H1 (cell line): ENCODE data around the gene HSD11B1. TPM values are rescaled to one million over a fixed set of nuclear protein-coding genes. Genes with fewer than 3 reads are reported as not detected.

ENCODE experiments used
- CTCF ChIA-PET: fragments of 300-600 bp; sonication (Branson Sonifier 250); formaldehyde crosslinking; loops from one replicate; lab custom pipeline; 2021; ENCODE audit not compliant: partially characterized antibody; lab: Charles Lee
- POLR2A ChIA-PET: fragments of 300-600 bp; sonication (Branson Sonifier 250); formaldehyde crosslinking; loops from one replicate; lab custom pipeline; 2021; ENCODE audit warnings: inconsistent platforms; ENCODE audit not compliant: partially characterized antibody; lab: Charles Lee
- DNase-seq, 2 experiments: peaks; one replicate each; pipeline versions ENCODE4 v3.0.0 to v3.0.0-alpha.2; 2010 to 2022; ENCODE audit warnings: low spot score in 2 of 2, low read depth in 1 of 2, mixed read lengths in 1 of 2
- FAIRE-seq: peaks from 2 replicates; lab custom pipeline; 2011; peaks lifted over from hg19 to GRCh38; lab: Jason Lieb, UNC
- H2AFZ ChIP-seq: 2 replicates; pipeline ENCODE4 v1.8.1; 2012; ENCODE audit warnings: low read length, inconsistent platforms
- H2AK5ac ChIP-seq: 2 replicates; pipeline ENCODE4 v1.6.1; 2013; ENCODE audit warnings: low read depth, low read length
- H2BK120ac ChIP-seq: replicated peaks from 2 replicates; pipeline ENCODE3; 2013; ENCODE audit warnings: low read depth, low read length, inconsistent platforms
- H2BK12ac ChIP-seq: 2 replicates; pipeline ENCODE4 v1.6.1; 2013; ENCODE audit warnings: low read depth, low read length
- H2BK15ac ChIP-seq: 2 replicates; pipeline ENCODE4 v1.6.1; 2013; ENCODE audit warnings: low read length
- H2BK20ac ChIP-seq: 2 replicates; pipeline ENCODE4 v1.6.1; 2013; ENCODE audit warnings: low read length
- H2BK5ac ChIP-seq: 2 replicates; pipeline ENCODE4 v1.6.1; 2013; ENCODE audit warnings: low read depth, low read length
- H3K14ac ChIP-seq: 2 replicates; pipeline ENCODE4 v1.6.1; 2013; ENCODE audit warnings: inconsistent platforms; ENCODE audit not compliant: insufficient read length
- H3K18ac ChIP-seq: 2 replicates; pipeline ENCODE4 v1.6.1; 2013; ENCODE audit warnings: low read length; ENCODE audit errors: extremely low read depth
- H3K23ac ChIP-seq: 2 replicates; pipeline ENCODE4 v1.6.1; 2013; ENCODE audit warnings: inconsistent platforms; ENCODE audit not compliant: insufficient read length
- H3K23me2 ChIP-seq: 2 replicates; pipeline ENCODE4 v1.6.1; 2013; ENCODE audit warnings: low read depth, low read length
- H3K27ac ChIP-seq: 2 replicates; pipeline ENCODE4 v1.6.1; 2011; ENCODE audit warnings: low read depth, low read length, inconsistent platforms
- H3K27me3 ChIP-seq, 4 experiments: replicated peaks in 1 of 4; 1 replicate in 1 of 4; 2 replicates in 3 of 4; pipeline versions ENCODE4 v1.6.1 to v1.8.1; 2011 to 2013; ENCODE audit warnings: low read length in 3 of 4, mild to moderate bottlenecking in 3 of 4, inconsistent platforms in 2 of 4, mixed read lengths in 2 of 4, moderate library complexity in 1 of 4; ENCODE audit not compliant: control insufficient read depth in 3 of 4, insufficient read depth in 3 of 4; ENCODE audit errors: extremely low read depth in 1 of 4
- H3K36me3 ChIP-seq, 4 experiments: 2 replicates each; pipeline versions ENCODE4 v1.6.1 to v1.8.1; 2011 to 2013; ENCODE audit warnings: mild to moderate bottlenecking in 4 of 4, low read length in 3 of 4, moderate library complexity in 2 of 4, control low read depth in 1 of 4, inconsistent platforms in 1 of 4; ENCODE audit not compliant: insufficient read depth in 4 of 4, control insufficient read depth in 2 of 4
- H3K4ac ChIP-seq: replicated peaks from 2 replicates; pipeline ENCODE3; 2013; ENCODE audit warnings: low read length, low read depth, mixed read lengths, inconsistent platforms; ENCODE audit not compliant: insufficient read length
- H3K4me1 ChIP-seq, 4 experiments: replicated peaks in 1 of 4; 1 replicate in 1 of 4; 2 replicates in 3 of 4; pipeline versions ENCODE4 v1.6.1 to v1.8.1; 2011 to 2013; ENCODE audit warnings: low read length in 3 of 4, inconsistent platforms in 2 of 4, mixed read lengths in 1 of 4; ENCODE audit not compliant: insufficient read depth in 4 of 4, control insufficient read depth in 3 of 4
- H3K4me2 ChIP-seq, 2 experiments: 2 replicates each; pipeline versions ENCODE4 v1.6.1 to v1.8.1; 2011 to 2013; ENCODE audit warnings: low read depth in 2 of 2, low read length in 2 of 2, control low read depth in 1 of 2, inconsistent platforms in 1 of 2, mild to moderate bottlenecking in 1 of 2; ENCODE audit not compliant: insufficient read depth in 1 of 2
- H3K4me3 ChIP-seq, 4 experiments: fragments of 200-600, 300-600 bp in 1 of 4; sonication (generic), shearing (Covaris generic), sonication (Bioruptor Twin) in 1 of 4; 2 replicates each; pipeline versions ENCODE4 v1.5.1 to v1.8.1; 2011 to 2016; ENCODE audit warnings: low read length in 4 of 4, low read depth in 3 of 4, control low read depth in 2 of 4, inconsistent platforms in 2 of 4, mild to moderate bottlenecking in 2 of 4, mixed read lengths in 1 of 4, moderate library complexity in 1 of 4; ENCODE audit not compliant: insufficient read depth in 2 of 4; ENCODE audit errors: extremely low read depth in 1 of 4
- H3K56ac ChIP-seq: replicated peaks from 2 replicates; pipeline ENCODE3; 2013; ENCODE audit warnings: low read depth, mild to moderate bottlenecking, mixed read lengths, low read length, inconsistent platforms; ENCODE audit not compliant: insufficient read length
- H3K79me1 ChIP-seq: 2 replicates; pipeline ENCODE4 v1.6.1; 2013; ENCODE audit warnings: low read depth, low read length, control low read depth
- H3K79me2 ChIP-seq, 2 experiments: 2 replicates each; pipeline versions ENCODE4 v1.6.1 to v1.8.1; 2012 to 2013; ENCODE audit warnings: low read length in 2 of 2, mild to moderate bottlenecking in 2 of 2, inconsistent platforms in 1 of 2; ENCODE audit not compliant: insufficient read depth in 2 of 2, control insufficient read depth in 1 of 2
- H3K9ac ChIP-seq, 4 experiments: replicated peaks in 1 of 4; 1 replicate in 1 of 4; 2 replicates in 3 of 4; pipeline versions ENCODE4 v1.6.1 to v1.8.1; 2011 to 2013; ENCODE audit warnings: low read depth in 3 of 4, low read length in 3 of 4, control low read depth in 2 of 4, mild to moderate bottlenecking in 2 of 4, moderate library complexity in 2 of 4, inconsistent platforms in 1 of 4; ENCODE audit errors: extremely low read depth in 1 of 4
- H3K9me3 ChIP-seq, 2 experiments: 2 replicates each; pipeline versions ENCODE4 v1.6.1 to v1.8.1; 2012 to 2013; ENCODE audit warnings: mild to moderate bottlenecking in 2 of 2, moderate library complexity in 2 of 2, control low read depth in 1 of 2, inconsistent platforms in 1 of 2, low read depth in 1 of 2, low read length in 1 of 2, mixed read lengths in 1 of 2; ENCODE audit not compliant: insufficient read depth in 2 of 2
- H4K20me1 ChIP-seq, 2 experiments: replicated peaks in 1 of 2; 2 replicates each; pipeline versions ENCODE3 to v1.8.1; 2011 to 2013; ENCODE audit warnings: inconsistent platforms in 2 of 2, low read length in 2 of 2, mild to moderate bottlenecking in 1 of 2; ENCODE audit not compliant: insufficient read depth in 2 of 2, control insufficient read depth in 1 of 2
- H4K5ac ChIP-seq: 2 replicates; pipeline ENCODE4 v1.6.1; 2013; ENCODE audit warnings: low read length, low read depth, mixed read lengths, inconsistent platforms; ENCODE audit not compliant: insufficient read length
- H4K8ac ChIP-seq: 2 replicates; pipeline ENCODE4 v1.8.0; 2013; ENCODE audit warnings: mild to moderate bottlenecking, moderate library complexity, low read length, inconsistent platforms; ENCODE audit not compliant: insufficient read depth; ENCODE audit errors: extremely low read depth
- H4K91ac ChIP-seq: replicated peaks from 2 replicates; pipeline ENCODE3; 2013; ENCODE audit warnings: low read length, mixed read lengths, inconsistent platforms; ENCODE audit not compliant: insufficient read length
- ATF2 ChIP-seq: IDR thresholded peaks from 2 replicates; pipeline ENCODE4 v1.6.1; 2012; ENCODE audit warnings: low read length, inconsistent platforms
- BACH1 ChIP-seq: IDR thresholded peaks from 2 replicates; pipeline ENCODE4 v1.6.1; 2012; ENCODE audit warnings: low read length, improper control_type of control experiment
- BCL11A ChIP-seq, 2 experiments: IDR thresholded peaks; one replicate each; pipeline ENCODE4 v1.6.1; 2011; ENCODE audit warnings: low read depth in 2 of 2, low read length in 2 of 2, mild to moderate bottlenecking in 2 of 2
- CHD2 ChIP-seq: IDR thresholded peaks from 2 replicates; pipeline ENCODE4 v1.6.1; 2012; ENCODE audit warnings: low read length, improper control_type of control experiment
- CTBP2 ChIP-seq: IDR thresholded peaks from 2 replicates; pipeline ENCODE4 v1.7.0; 2011; ENCODE audit warnings: borderline replicate concordance, mild to moderate bottlenecking, moderate library complexity, mixed read lengths, low read length; ENCODE audit not compliant: insufficient read depth, insufficient read length
- FOSL1 ChIP-seq: IDR thresholded peaks from 2 replicates; pipeline ENCODE4 v1.6.1; 2011; ENCODE audit warnings: mild to moderate bottlenecking, low read depth, low read length, moderate library complexity; ENCODE audit not compliant: insufficient read depth
- HDAC2 ChIP-seq, 2 experiments: fragments of 300-600 bp in 1 of 2; sonication (generic) in 1 of 2; IDR thresholded peaks; 2 replicates each; pipeline ENCODE4 v1.6.1; 2011 to 2012; ENCODE audit warnings: low read depth in 2 of 2, low read length in 2 of 2, mild to moderate bottlenecking in 2 of 2, moderate library complexity in 2 of 2, borderline replicate concordance in 1 of 2, inconsistent platforms in 1 of 2
- HDAC6 ChIP-seq: IDR thresholded peaks from one replicate; pipeline ENCODE4 v1.7.1; 2012; ENCODE audit warnings: low read depth, mild to moderate bottlenecking, inconsistent platforms, low read length, moderate library complexity
- JUN ChIP-seq: IDR thresholded peaks from 2 replicates; pipeline ENCODE4 v1.6.1; 2011; ENCODE audit warnings: low read depth, mild to moderate bottlenecking, improper control_type of control experiment, low read length
- SP2 ChIP-seq: IDR thresholded peaks from 2 replicates; pipeline ENCODE4 v1.6.1; 2012; ENCODE audit warnings: mild to moderate bottlenecking, low read length, inconsistent platforms
- SP4 ChIP-seq: IDR thresholded peaks from 2 replicates; pipeline ENCODE4 v1.6.1; 2012; ENCODE audit warnings: low read length, inconsistent platforms
- SRF ChIP-seq: IDR thresholded peaks from 2 replicates; pipeline ENCODE4 v1.6.1; 2011; ENCODE audit warnings: mild to moderate bottlenecking, low read depth, low read length, moderate library complexity
- YY1 ChIP-seq: IDR thresholded peaks from 2 replicates; pipeline ENCODE4 v1.6.1; 2011; ENCODE audit warnings: low read depth, mild to moderate bottlenecking, low read length
- WGBS, 2 experiments: shearing (Covaris generic) in 1 of 2; methylation state at CpG; one replicate each; pipeline versions ENCODE4 v1.1.6 to v1.1.7; 2013 to 2015; ENCODE audit warnings: low lambda C conversion rate in 2 of 2, mixed read lengths in 2 of 2, inconsistent platforms in 1 of 2, low coverage in 1 of 2, missing lambda C conversion rate in 1 of 2; ENCODE audit not compliant: insufficient replicate concordance in 2 of 2, insufficient coverage in 1 of 2, insufficient read length in 1 of 2; ENCODE audit errors: extremely low coverage in 1 of 2, missing lambda C conversion rate in 1 of 2; 5-methylcytosine and 5-hydroxymethylcytosine counted together
- polyA plus RNA-seq, 7 experiments: library from polyadenylated mRNA; depleted of rRNA in 3 of 7; stranded (reverse) in 5 of 7; unstranded in 2 of 7; fragments of >200 nt in 5 of 7; fragments of 200-250 nt in 2 of 7; gene quantifications; 1 replicate in 5 of 7; 2 replicates in 1 of 7; 4 replicates in 1 of 7; pipeline versions ENCODE4 v1.2.1 to v1.2.3, GENCODE V29; 2011 to 2013; ENCODE audit warnings: missing spikeins in 2 of 7, mixed read lengths in 2 of 7
- total RNA-seq: library from RNA; stranded (reverse); fragmentation: NEBNext Ultra II Directional; extraction: Animal tissue kit (Norgen Biotek cat#: 25700); gene quantifications from 2 replicates; pipeline ENCODE4 v1.2.1, GENCODE V29; 2021

The HSD11B1 gene
- total and polyA plus RNA-seq, 2 of the 8 experiments (the other 6 are each of a cell fraction or from before 2014, with no cell fraction given): not detected

- Histone ChIP-seq H3K4ac (no peak overlapping the region), H3K4me3 (no peak overlapping the region), H3K23ac (no peak overlapping the region), H3K4me1 (peaks cover 0 to 3% (median 0%) of the 10 kb centered on the region in 4 experiments; a peak in 2 of 7 replicates), H3K79me1 (no peaks in the 10 kb centered on the region), H4K8ac (no peak overlapping the region), H3K27me3 (0 out of 7 replicates have a peak, but pooled peaks cover 0 to 2% (median 0%) of the 10 kb centered on the region in 4 experiments), H3K18ac (no peak overlapping the region), H3K4me2 (no peak overlapping the region), H3K79me2 (no peaks in the 10 kb centered on the region), H2AK5ac (no peak overlapping the region), H4K91ac (no peak overlapping the region), H3K36me3 (no peaks in the 10 kb centered on the region), H2BK120ac (no peak overlapping the region), H2BK20ac (no peak overlapping the region), H3K9ac (no peak overlapping the region), H3K9me3 (no peaks in the 10 kb centered on the region), H2BK15ac (no peak overlapping the region), H3K27ac (no peak overlapping the region), H3K14ac (no peak overlapping the region), H4K5ac (no peak overlapping the region), H2BK12ac (no peak overlapping the region), H3K23me2 (no peaks in the 10 kb centered on the region), H4K20me1 (no peaks in the 10 kb centered on the region), H2AFZ (no peak overlapping the region), H2BK5ac (no peak overlapping the region), H3K56ac (no peak overlapping the region)
- 70% methylated on average over 5 of the region's 5 CpGs; no CpG with 5 or more reads in 1 of the 2 experiments for WGBS, 2 experiments
- TF ChIP-seq CHD2 (no peak), SP2 (no peak), YY1 (no peak), HDAC2 (IDR thresholded peaks at IDR 0.05; ENCODE audit: borderline replicate concordance in 1 of 2, low read depth in 2 of 2, low read length in 2 of 2) (no peak), ATF2 (no peak), JUN (no peak), SP4 (no peak), BCL11A (IDR thresholded peaks at IDR 0.05; ENCODE audit: low read depth in 2 of 2, low read length in 2 of 2) (no peak), SRF (no peak), HDAC6 (no peak), CTBP2 (no peak), BACH1 (no peak), FOSL1 (no peak)
- FAIRE-seq (no peak), DNase-seq (no peak)
- ChIA-PET CTCF (interaction anchor here (0.9 to 2.3 kb wide), 2 partner anchors 14 to 83 kb away, joined by 3 to 7 read pairs; no protein-coding TSS in a partner anchor), POLR2A (no interaction called here)
Observed at GRCh38 chr1:209659909-209660308, 44.7 kb upstream of the HSD11B1 start.
